Karpas-422 (cell line): ENCODE data around the gene WWTR1. TPM values are rescaled to one million over a fixed set of nuclear protein-coding genes. Genes with fewer than 3 reads are reported as not detected.

ENCODE experiments used
- DNase-seq: peaks from one replicate; pipeline ENCODE4 v3.0.0-alpha.2; 2015
- H2AFZ ChIP-seq: fragments of 200-600 bp; sonication (generic); 2 replicates; pipeline ENCODE4 v1.6.1; 2014; ENCODE audit warnings: antibody characterized with exemption, low read length, mixed read lengths
- H3K27ac ChIP-seq: fragments of 200-600 bp; sonication (generic); 2 replicates; pipeline ENCODE4 v1.5.1; 2014; ENCODE audit warnings: mild to moderate bottlenecking, low read length, moderate library complexity
- H3K27me3 ChIP-seq: fragments of 200-600 bp; sonication (generic); 2 replicates; pipeline ENCODE4 v1.6.1; 2014; ENCODE audit warnings: low read length, mixed read lengths
- H3K36me3 ChIP-seq: fragments of 200-600 bp; sonication (generic); 2 replicates; pipeline ENCODE4 v1.6.1; 2014; ENCODE audit warnings: low read length, mixed read lengths; ENCODE audit not compliant: insufficient read depth
- H3K4me1 ChIP-seq: fragments of 200-600 bp; sonication (generic); 2 replicates; pipeline ENCODE4 v1.6.1; 2014; ENCODE audit warnings: mild to moderate bottlenecking, low read length, mixed read lengths
- H3K4me2 ChIP-seq: fragments of 200-600 bp; sonication (generic); 2 replicates; pipeline ENCODE4 v1.6.1; 2014; ENCODE audit warnings: low read length, low read depth, mild to moderate bottlenecking; ENCODE audit not compliant: poor library complexity, severe bottlenecking
- H3K4me3 ChIP-seq: fragments of 200-600 bp; sonication (generic); 2 replicates; pipeline ENCODE4 v1.5.1; 2014; ENCODE audit warnings: mild to moderate bottlenecking, antibody characterized with exemption, low read length, mixed read lengths
- H3K79me2 ChIP-seq: fragments of 200-600 bp; sonication (generic); 2 replicates; pipeline ENCODE4 v1.6.1; 2014; ENCODE audit warnings: mild to moderate bottlenecking, low read length, mixed read lengths
- H3K9ac ChIP-seq: fragments of 200-600 bp; sonication (generic); 2 replicates; pipeline ENCODE4 v1.6.0; 2014; ENCODE audit warnings: low read length
- H3K9me2 ChIP-seq: fragments of 200-600 bp; sonication (generic), shearing (Covaris generic); replicated peaks from 2 replicates; pipeline ENCODE4 v1.6.0; 2014; ENCODE audit warnings: mild to moderate bottlenecking, low read length, moderate library complexity; ENCODE audit not compliant: insufficient read depth
- H3K9me3 ChIP-seq: fragments of 300-700, 200-600 bp; sonication (generic); 2 replicates; pipeline ENCODE4 v1.6.1; 2014; ENCODE audit warnings: low read length, mixed read lengths
- H4K20me1 ChIP-seq: fragments of 200-600 bp; sonication (generic); 2 replicates; pipeline ENCODE4 v1.6.1; 2014; ENCODE audit warnings: mild to moderate bottlenecking, antibody characterized with exemption, low read length, low read depth; ENCODE audit not compliant: insufficient read depth
- total RNA-seq: library from RNA; depleted of rRNA; stranded (reverse); fragments of >200 nt; shearing (Covaris generic); gene quantifications from 2 replicates; pipeline ENCODE4 v1.2.3, GENCODE V29; 2014; ENCODE audit warnings: low replicate concordance

The WWTR1 gene
- total RNA-seq, 1 experiment from 2014 or later = 0.11 TPM

DNA sequence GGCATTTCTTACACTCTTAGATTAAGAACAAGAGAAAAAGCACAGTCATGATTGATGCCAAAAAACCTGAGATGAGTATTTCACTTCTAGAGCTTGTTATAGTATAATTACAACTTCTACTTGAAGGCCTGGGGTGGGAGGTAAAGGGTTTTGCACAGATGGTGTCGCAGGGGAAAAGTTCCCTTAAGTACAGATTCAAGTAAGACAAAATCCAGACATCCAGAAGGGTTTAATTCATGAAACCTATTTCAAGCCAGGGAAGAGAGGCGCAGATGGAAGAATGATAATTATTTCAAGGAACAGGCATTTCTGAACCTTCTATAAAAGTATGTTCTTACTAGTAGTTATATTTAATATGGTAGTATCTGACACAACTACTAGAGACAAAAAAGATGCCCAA is 112.8 kb downstream of the WWTR1 start:
- no peaks in the 10 kb centered on the region for H3K9me3 ChIP-seq
- no peaks in the 10 kb centered on the region for H3K9me2 ChIP-seq
- no peak overlapping the region for H3K9ac ChIP-seq
- no peak overlapping the region for H2AFZ ChIP-seq
- no peaks in the 10 kb centered on the region for H4K20me1 ChIP-seq
- no peaks in the 10 kb centered on the region for H3K36me3 ChIP-seq
- no peak overlapping the region for H3K4me3 ChIP-seq
- no peaks in the 10 kb centered on the region for H3K27me3 ChIP-seq
- DNase-seq = no peak
- H3K79me2 ChIP-seq = no peaks in the 10 kb centered on the region
- no peaks in the 10 kb centered on the region for H3K4me1 ChIP-seq
- no peak overlapping the region for H3K4me2 ChIP-seq
- no peak overlapping the region for H3K27ac ChIP-seq

DNA sequence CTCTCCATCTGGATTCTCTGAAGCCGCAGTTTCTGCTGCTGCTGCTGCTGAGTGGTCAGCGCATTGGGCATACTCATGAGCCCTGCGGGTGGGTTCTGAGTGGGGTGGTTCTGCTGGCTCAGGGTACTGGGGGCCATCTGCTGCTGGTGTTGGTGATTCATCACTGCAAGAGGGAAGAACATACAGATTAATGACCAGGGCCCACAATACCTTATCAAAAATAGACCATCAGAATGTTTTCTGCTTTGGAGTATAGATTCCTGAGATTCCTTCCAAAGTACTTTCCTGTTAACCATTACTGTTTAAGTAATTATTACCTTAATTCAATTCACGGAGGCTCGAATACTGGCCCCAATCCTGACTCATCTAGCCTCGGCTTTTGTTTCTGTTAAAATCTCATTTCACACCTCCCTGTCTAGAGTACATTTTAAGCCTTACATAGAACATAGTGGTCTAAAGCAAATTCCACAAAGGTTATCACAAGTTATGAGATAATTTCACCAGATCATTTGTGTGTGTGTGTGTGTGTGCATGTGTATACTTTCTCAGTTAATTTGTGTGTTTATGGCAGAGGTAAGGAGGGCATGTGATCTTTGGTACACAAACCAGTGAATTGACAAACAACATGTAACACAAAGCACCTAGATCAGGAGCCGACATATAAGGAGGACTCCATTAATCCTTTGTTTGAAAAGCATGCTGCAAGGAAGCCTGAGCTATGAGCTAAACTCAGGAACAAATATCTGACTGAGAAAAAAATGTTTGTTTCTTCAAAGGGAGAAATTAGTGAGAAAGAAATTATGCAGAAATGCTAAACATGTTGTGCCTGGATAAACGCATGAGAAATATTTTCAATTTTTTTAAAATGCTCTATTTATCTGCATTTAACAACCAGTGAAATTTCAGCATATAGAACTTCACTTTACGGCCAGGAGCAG is 115.2 kb downstream of the WWTR1 start:
- Histone ChIP-seq H3K4me2 (no peak overlapping the region), H3K9ac (no peak overlapping the region)

DNA sequence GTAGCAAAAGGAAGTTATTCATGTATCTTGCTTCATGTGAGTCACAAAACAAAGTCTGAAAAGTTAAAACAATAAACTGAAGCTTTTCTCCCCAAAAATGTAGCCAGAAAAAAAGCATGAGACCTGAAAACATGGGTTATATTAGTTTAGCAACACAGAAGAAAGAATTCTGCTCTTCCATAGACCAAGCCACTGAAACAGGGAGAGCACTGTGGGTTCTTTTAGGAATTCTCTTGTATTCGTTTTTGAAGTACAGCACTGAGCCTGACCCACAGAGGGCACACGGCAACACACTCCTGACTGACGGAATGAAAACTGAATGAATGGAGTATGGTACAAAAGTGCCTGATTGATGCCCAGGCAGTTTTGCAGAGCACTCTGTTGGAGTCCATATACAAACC is 116.7 kb downstream of the WWTR1 start:
- Histone ChIP-seq H2AFZ (no peak overlapping the region), H3K36me3 (no peaks in the 10 kb centered on the region), H3K4me2 (no peak overlapping the region), H3K27me3 (no peaks in the 10 kb centered on the region), H3K27ac (no peak overlapping the region), H3K4me3 (no peak overlapping the region), H3K4me1 (no peaks in the 10 kb centered on the region), H3K79me2 (no peaks in the 10 kb centered on the region), H4K20me1 (no peaks in the 10 kb centered on the region), H3K9me3 (no peaks in the 10 kb centered on the region), H3K9ac (no peak overlapping the region), H3K9me2 (no peaks in the 10 kb centered on the region)
- DNase-seq = no peak

More for the DNA sequence above, 115.2 kb downstream of the WWTR1 start:
- H3K4me1 ChIP-seq = no peaks in the 10 kb centered on the region
- H2AFZ ChIP-seq = no peak overlapping the region
- no peak overlapping the region for H3K27ac ChIP-seq
- no peak overlapping the region for H3K4me3 ChIP-seq
- DNase-seq = no peak
- H3K79me2 ChIP-seq = no peaks in the 10 kb centered on the region
- no peaks in the 10 kb centered on the region for H4K20me1 ChIP-seq
- H3K9me2 ChIP-seq = no peaks in the 10 kb centered on the region
- no peaks in the 10 kb centered on the region for H3K9me3 ChIP-seq
- H3K27me3 ChIP-seq = no peaks in the 10 kb centered on the region
- H3K36me3 ChIP-seq = no peaks in the 10 kb centered on the region

DNA sequence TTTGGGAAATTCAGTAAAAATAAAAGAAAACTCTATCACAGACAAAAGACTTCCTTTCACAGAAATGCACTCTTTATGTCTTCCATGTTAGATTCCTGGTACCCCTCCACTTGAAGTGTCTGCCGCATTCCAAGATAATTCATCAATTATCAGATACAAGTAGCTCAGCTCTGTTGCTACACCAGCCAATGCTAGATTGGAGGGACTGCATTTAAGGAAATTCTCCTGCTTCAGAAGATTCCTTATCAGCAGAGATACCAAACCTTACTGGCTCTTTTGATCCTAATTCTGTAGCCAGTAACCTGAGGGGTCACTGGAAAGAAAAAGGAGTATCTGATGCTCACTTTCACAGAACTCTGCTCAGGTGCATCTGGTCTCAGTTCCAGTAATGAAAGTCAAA is 119.5 kb downstream of the WWTR1 start:
- H3K27me3 ChIP-seq = no peaks in the 10 kb centered on the region
- no peak overlapping the region for H3K4me2 ChIP-seq
- no peaks in the 10 kb centered on the region for H3K79me2 ChIP-seq
- DNase-seq = no peak
- no peaks in the 10 kb centered on the region for H3K4me1 ChIP-seq
- H3K9me3 ChIP-seq = no peaks in the 10 kb centered on the region
- H3K36me3 ChIP-seq = no peaks in the 10 kb centered on the region
- no peak overlapping the region for H3K4me3 ChIP-seq
- H3K9me2 ChIP-seq = no peaks in the 10 kb centered on the region
- H2AFZ ChIP-seq = no peak overlapping the region
- no peaks in the 10 kb centered on the region for H4K20me1 ChIP-seq
- no peak overlapping the region for H3K27ac ChIP-seq
- H3K9ac ChIP-seq = no peak overlapping the region

DNA sequence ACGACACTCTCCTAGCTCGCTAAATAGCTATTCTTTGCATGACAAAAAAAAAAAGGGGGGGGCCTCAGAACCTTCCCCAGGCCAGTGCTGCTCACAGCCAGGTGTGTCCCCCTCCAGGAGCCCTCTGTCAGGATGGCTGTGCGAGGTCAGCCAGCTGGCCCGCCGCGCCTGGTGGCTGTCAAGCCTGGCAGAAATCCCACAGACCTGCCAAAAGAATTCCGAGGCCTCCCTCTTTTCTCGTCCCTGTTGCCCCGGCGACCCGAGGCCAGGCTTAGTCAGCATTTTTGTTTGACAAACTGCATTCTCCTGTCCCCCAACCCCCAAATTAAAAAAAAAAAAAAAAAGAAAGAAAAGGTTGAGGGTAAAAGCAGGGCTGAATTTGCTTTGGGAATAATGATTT is 121.4 kb downstream of the WWTR1 start:
- no peaks in the 10 kb centered on the region for H3K79me2 ChIP-seq
- H3K9ac ChIP-seq = no peak overlapping the region
- H2AFZ ChIP-seq = no peak overlapping the region
- H3K36me3 ChIP-seq = no peaks in the 10 kb centered on the region
- no peak overlapping the region for H3K4me2 ChIP-seq
- DNase-seq = no peak
- no peak overlapping the region for H3K27ac ChIP-seq
- no peaks in the 10 kb centered on the region for H4K20me1 ChIP-seq
- H3K9me2 ChIP-seq = no peaks in the 10 kb centered on the region
- no peaks in the 10 kb centered on the region for H3K9me3 ChIP-seq
- H3K4me3 ChIP-seq = no peak overlapping the region
- no peaks in the 10 kb centered on the region for H3K4me1 ChIP-seq
- H3K27me3 ChIP-seq = no peaks in the 10 kb centered on the region

DNA sequence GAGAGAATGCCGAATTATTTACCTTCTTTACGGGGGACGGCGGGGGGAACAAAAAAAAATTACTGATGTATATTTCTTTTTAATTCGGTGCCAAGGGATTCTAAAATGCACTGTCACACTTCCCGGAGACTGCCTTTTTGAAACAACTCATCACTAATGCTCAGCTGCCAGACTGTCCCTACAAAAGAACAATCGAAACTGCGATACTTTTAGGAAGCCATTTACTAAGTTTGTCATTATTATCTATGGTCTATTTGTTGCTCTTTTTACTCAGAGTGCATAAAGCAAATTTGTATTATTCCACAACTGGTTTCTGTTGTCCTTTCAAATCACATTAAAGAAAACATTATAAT is 122.5 kb downstream of the WWTR1 start:
- H3K4me2 ChIP-seq = no peak overlapping the region
- no peaks in the 10 kb centered on the region for H3K27me3 ChIP-seq
- H3K4me1 ChIP-seq = no peaks in the 10 kb centered on the region
- no peak for DNase-seq
- no peak overlapping the region for H2AFZ ChIP-seq
- H3K27ac ChIP-seq = no peak overlapping the region
- no peaks in the 10 kb centered on the region for H3K9me3 ChIP-seq
- no peaks in the 10 kb centered on the region for H3K36me3 ChIP-seq
- H4K20me1 ChIP-seq = no peaks in the 10 kb centered on the region
- H3K9ac ChIP-seq = no peak overlapping the region
- H3K9me2 ChIP-seq = no peaks in the 10 kb centered on the region
- no peak overlapping the region for H3K4me3 ChIP-seq
- H3K79me2 ChIP-seq = no peaks in the 10 kb centered on the region

DNA sequence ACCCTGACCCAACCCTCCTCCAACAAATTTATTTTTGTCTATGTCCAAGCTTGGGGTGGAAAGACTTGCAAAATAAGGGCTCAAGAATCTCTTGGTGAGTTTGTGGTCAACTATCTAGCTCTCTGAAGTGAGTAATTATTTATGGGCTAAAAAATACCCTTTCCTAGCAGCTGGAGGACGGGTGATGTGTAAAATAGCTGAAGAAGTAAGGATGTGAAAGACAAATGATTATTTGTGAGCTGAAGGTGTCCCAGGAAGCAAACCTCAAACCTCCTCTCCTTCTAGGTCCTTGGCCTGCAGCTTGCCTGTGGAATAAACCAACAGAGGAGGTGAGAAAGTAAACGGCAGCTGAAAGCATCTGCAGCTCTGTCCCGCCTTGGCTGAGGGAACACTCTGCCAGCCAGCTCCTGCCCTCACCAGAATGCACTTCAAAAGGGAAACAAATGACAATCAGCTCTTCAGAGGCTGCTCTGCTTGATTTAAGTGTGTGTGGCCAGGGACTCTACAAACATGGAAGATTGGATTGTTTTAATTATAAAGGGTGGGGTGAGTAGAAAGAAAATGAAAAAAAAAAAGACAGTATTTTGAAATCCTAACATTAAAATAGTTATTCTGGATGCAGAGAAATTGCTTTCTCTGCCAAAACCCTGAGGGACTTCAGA is 123.0 kb downstream of the WWTR1 start:
- H3K9me3 ChIP-seq = no peaks in the 10 kb centered on the region
- H3K9ac ChIP-seq = no peak overlapping the region
- H3K79me2 ChIP-seq = no peaks in the 10 kb centered on the region
- H3K4me3 ChIP-seq = no peak overlapping the region
- H4K20me1 ChIP-seq = no peaks in the 10 kb centered on the region
- no peaks in the 10 kb centered on the region for H3K27me3 ChIP-seq
- H3K36me3 ChIP-seq = no peaks in the 10 kb centered on the region
- no peak overlapping the region for H2AFZ ChIP-seq
- no peak overlapping the region for H3K27ac ChIP-seq
- H3K4me1 ChIP-seq = no peaks in the 10 kb centered on the region
- no peaks in the 10 kb centered on the region for H3K9me2 ChIP-seq
- DNase-seq = no peak
- H3K4me2 ChIP-seq = no peak overlapping the region

DNA sequence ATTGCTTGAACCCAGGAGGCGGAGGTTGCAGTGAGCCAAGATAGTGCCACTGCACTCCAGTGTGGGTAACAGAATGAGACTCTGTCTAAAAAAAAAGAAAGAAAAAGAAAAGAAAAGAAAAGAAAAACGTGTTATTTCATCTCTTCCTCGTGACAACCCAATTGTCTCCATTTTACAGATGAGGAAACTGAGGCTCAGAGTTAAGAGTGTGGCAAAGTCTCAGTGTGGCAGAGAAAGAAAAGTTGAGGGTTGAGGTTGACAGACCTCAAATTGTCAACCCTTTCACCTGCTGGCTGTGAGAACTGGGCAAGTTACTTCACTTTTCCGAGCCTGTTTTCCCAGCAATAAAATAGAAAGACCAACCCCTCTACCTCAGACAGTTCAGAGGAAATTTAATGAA is 123.7 kb downstream of the WWTR1 start:
- Histone ChIP-seq H3K4me1 (no peaks in the 10 kb centered on the region), H3K9me3 (no peaks in the 10 kb centered on the region), H3K36me3 (no peaks in the 10 kb centered on the region), H3K4me2 (no peak overlapping the region), H3K9me2 (no peaks in the 10 kb centered on the region), H3K4me3 (no peak overlapping the region), H2AFZ (no peak overlapping the region), H3K9ac (no peak overlapping the region), H4K20me1 (no peaks in the 10 kb centered on the region), H3K27me3 (no peaks in the 10 kb centered on the region), H3K79me2 (no peaks in the 10 kb centered on the region), H3K27ac (no peak overlapping the region)
- no peak for DNase-seq
